ENCODE data around the gene TRMO.

DNA sequence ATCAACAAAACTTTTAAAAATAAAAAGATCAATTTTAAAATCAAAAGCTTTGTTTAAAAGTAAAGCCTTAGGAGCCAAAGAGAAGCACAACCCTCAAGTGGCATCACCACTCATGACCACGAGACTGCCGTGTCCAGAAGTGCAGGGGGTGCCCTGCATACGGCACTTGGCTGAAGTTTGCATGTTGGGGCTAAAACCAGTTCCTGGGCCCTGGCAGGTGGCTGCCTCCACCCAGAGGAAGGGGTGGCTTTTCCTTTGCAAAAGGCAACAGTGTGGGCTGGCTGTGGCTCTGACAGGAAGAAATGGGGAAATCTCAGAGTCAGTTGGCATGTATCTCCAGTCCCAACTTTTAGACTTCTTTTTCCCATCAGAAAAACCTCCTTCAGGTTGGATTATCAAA, 15.3 kb downstream of the TRMO start:
- TF ChIP-seq, protein P1, sequence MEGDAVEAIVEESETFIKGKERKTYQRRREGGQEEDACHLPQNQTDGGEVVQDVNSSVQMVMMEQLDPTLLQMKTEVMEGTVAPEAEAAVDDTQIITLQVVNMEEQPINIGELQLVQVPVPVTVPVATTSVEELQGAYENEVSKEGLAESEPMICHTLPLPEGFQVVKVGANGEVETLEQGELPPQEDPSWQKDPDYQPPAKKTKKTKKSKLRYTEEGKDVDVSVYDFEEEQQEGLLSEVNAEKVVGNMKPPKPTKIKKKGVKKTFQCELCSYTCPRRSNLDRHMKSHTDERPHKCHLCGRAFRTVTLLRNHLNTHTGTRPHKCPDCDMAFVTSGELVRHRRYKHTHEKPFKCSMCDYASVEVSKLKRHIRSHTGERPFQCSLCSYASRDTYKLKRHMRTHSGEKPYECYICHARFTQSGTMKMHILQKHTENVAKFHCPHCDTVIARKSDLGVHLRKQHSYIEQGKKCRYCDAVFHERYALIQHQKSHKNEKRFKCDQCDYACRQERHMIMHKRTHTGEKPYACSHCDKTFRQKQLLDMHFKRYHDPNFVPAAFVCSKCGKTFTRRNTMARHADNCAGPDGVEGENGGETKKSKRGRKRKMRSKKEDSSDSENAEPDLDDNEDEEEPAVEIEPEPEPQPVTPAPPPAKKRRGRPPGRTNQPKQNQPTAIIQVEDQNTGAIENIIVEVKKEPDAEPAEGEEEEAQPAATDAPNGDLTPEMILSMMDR (conservative IDR thresholded peaks at IDR 0.05) = no peak
- no peak for TF ChIP-seq EZH2 (IDR thresholded peaks at IDR 0.05; ENCODE audit: low read depth)

Data from PC-9 (cell line).